ENCODE measurements around the gene PIGM.

PIGM gene

GRCh38 chr1:159977364-159978106, 54.3 kb downstream of the PIGM start:
- H3K23ac ChIP-seq (ENCODE audit: low read length): no peak overlapping the region
- H3K4me3 ChIP-seq (ENCODE audit: low read depth, low read length): no peak overlapping the region
- H2BK12ac ChIP-seq (ENCODE audit: low read length): no peak overlapping the region
- no peak overlapping the region for H3K27ac ChIP-seq (ENCODE audit: low read depth, low read length)
- H3K79me1 ChIP-seq (ENCODE audit: low read length): no peaks in the 10 kb centered on the region
- H4K91ac ChIP-seq (ENCODE audit: low read depth, low read length): no peak overlapping the region
- H2AFZ ChIP-seq (ENCODE audit: insufficient read depth, low read length, poor library complexity): no peak overlapping the region
- H3K9ac ChIP-seq (ENCODE audit: low read length): no peak overlapping the region
- H4K8ac ChIP-seq (ENCODE audit: low read depth, low read length): no peak overlapping the region
- no peak for DNase-seq
- H3K4me2 ChIP-seq (ENCODE audit: low read length): no peak overlapping the region
- no peak overlapping the region for H3K18ac ChIP-seq (ENCODE audit: low read length)
- H3K4ac ChIP-seq (ENCODE audit: low read depth, low read length): no peak overlapping the region
- no peak overlapping the region for H4K12ac ChIP-seq (ENCODE audit: low read depth, low read length)
- H2BK5ac ChIP-seq (ENCODE audit: low read depth, low read length, poor library complexity): no peak overlapping the region
- no peak overlapping the region for H2AK5ac ChIP-seq (ENCODE audit: low read length)
- no peaks in the 10 kb centered on the region for H3K4me1 ChIP-seq (ENCODE audit: control insufficient read depth in 1 of 2, insufficient read depth in 2 of 2, low read length in 2 of 2)
- no peaks in the 10 kb centered on the region for H3K36me3 ChIP-seq (ENCODE audit: control insufficient read depth in 1 of 2, insufficient read depth in 2 of 2, low read length in 2 of 2)
- WGBS (ENCODE audit: extremely low coverage, insufficient coverage, insufficient read length): no CpG with 5 or more reads among the region's 6 CpGs
- peaks cover 2% of the 10 kb centered on the region for H3K9me3 ChIP-seq (ENCODE audit: insufficient read depth, low read depth, low read length)
- no peak overlapping the region for H3K14ac ChIP-seq (ENCODE audit: low read length)
- no peaks in the 10 kb centered on the region for H3K27me3 ChIP-seq (ENCODE audit: insufficient read depth, low read length)
- H2BK120ac ChIP-seq (ENCODE audit: insufficient read depth, low read length, poor library complexity): no peak overlapping the region
- H3K79me2 ChIP-seq (ENCODE audit: control insufficient read depth, insufficient read depth, low read length, poor library complexity): no peaks in the 10 kb centered on the region

Data from trophoblast cell (in vitro differentiated cells and primary cell).